Measurements from ENCODE around the gene PSMD9.
"Not testable (repeated sequence)": the region's sequence is repeated elsewhere in the genome, so short reads cannot be mapped to it uniquely, and the experiment has no call there.

DNA sequence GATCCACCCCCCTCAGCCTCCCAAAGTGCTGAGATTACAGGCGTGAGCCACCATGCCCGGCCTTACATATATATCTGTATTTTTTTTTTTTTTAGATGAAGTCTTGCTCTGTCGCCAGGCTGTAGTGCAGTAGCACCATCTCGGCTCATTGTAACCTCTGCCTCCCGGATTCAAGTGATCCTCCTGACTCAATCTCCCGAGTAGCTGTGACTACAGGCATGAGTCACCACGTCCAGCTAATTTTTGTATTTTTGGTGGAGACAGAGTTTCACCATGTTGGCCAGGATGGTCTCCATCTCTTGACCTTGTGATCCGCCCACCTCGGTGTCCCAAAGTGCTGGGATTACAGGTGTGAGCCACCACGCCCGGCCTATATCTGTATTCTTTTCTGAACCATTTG lies 3.5 kb upstream of the PSMD9 start:
- TF ChIP-seq CTCF (IDR thresholded peaks at IDR 0.05 in 8 of 11, conservative IDR thresholded peaks at IDR 0.05 in 3 of 11); POLR2AphosphoS5 (IDR thresholded peaks at IDR 0.05): not testable (repeated sequence)
